Stimulated activated effector memory CD8-positive, alpha-beta T cell treated with anti-CD3 and anti-CD28 coated beads, Interleukin-12 subunit alpha, Interleukin-12 subunit beta, amount 100 ng/mL, for 72 hours (primary cell): ENCODE data around the gene PANX2.

Experiments
- ATAC-seq: fragments of 150-1000 bp; cut with Tn5 transposase; 2 replicates; pipeline ENCODE4 v1.10.0; 2021
- DNase-seq, 2 donors: peaks; one replicate each; pipeline ENCODE4 v3.0.0; 2021 to 2022; ENCODE audit warnings: low spot score in 2 of 2
- H3K27ac Mint-ChIP-seq: one replicate; pipeline ENCODE4 v1.8.0; 2022; ENCODE audit warnings: mild to moderate bottlenecking, mixed read lengths
- H3K36me3 Mint-ChIP-seq: one replicate; pipeline ENCODE4 v1.8.0; 2022; ENCODE audit warnings: mild to moderate bottlenecking, mixed read lengths
- H3K4me1 Mint-ChIP-seq: one replicate; pipeline ENCODE4 v1.8.0; 2022; ENCODE audit warnings: mixed read lengths
- H3K4me3 Mint-ChIP-seq: one replicate; pipeline ENCODE4 v1.8.0; 2022; ENCODE audit warnings: mild to moderate bottlenecking, mixed read lengths
- H3K9me3 Mint-ChIP-seq: one replicate; pipeline ENCODE4 v1.8.0; 2022; ENCODE audit warnings: mixed read lengths

The PANX2 gene

DNA sequence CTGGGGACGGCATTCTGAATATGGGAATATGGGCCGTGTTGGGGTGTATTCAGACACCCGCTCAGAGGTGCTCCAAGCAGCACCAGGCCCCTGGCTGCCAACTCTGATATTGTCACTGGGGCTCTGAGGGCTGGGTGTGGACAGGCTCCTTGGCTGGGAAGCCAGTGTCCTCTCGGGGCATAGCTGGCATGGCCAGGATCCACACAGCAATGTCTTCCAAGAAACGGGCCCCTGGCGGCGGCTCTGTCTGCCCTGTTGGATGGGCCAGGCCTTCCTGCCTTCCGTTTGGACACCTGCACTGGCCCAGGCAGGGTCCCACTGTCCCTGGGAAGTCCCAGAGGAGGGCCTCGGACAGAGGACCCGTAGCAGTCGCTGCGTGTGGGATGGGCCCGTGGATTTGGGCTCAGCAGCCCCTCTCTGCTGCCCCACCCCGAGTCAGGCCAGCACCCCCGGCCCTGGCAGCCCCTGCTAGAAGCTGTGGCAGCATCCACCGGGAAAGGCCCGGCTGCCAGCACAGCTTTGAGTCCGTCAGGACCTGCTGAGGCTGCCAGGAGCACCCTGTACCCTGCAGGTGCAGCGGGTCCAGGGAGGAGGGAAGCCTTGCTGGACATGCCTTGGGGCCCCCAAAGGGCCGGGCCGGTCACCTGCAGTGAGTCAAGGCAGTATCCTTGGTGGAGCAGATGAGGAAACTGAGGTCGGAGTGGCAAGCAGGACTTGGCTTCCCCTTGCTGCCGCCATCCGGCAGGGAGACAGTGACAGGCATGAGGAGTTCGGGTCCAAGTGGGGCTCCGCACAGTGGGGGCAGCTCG is 4.1 kb downstream of the PANX2 start:
- no peak for DNase-seq
- Mint-ChIP-seq H3K27ac (no peak overlapping the region), H3K4me3 (no peak overlapping the region), H3K36me3 (peaks cover 17% of the 10 kb centered on the region), H3K9me3 (no peaks in the 10 kb centered on the region), H3K4me1 (peaks cover 14% of the 10 kb centered on the region)
- ATAC-seq, result no peak

DNA sequence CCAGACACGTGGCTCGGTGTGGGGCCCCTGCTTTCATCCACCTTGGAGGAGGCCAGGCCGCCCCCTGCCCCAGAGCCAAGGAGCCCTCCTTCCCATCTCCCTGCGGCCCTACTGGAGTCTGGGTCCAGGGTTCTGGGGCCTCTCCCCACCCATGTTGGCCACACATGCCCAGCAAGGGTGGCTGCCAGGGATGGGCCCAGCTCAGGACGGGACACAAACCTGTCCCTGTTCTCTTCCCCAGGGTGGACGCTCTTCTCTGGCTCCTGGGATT is 4.6 kb downstream of the PANX2 start:
- peaks cover 17% of the 10 kb centered on the region for H3K36me3 Mint-ChIP-seq
- ATAC-seq, result no peak
- DNase-seq, result no peak
- H3K4me1 Mint-ChIP-seq, result peaks cover 19% of the 10 kb centered on the region
- no peaks in the 10 kb centered on the region for H3K9me3 Mint-ChIP-seq
- H3K4me3 Mint-ChIP-seq, result no peak overlapping the region
- no peak overlapping the region for H3K27ac Mint-ChIP-seq

DNA sequence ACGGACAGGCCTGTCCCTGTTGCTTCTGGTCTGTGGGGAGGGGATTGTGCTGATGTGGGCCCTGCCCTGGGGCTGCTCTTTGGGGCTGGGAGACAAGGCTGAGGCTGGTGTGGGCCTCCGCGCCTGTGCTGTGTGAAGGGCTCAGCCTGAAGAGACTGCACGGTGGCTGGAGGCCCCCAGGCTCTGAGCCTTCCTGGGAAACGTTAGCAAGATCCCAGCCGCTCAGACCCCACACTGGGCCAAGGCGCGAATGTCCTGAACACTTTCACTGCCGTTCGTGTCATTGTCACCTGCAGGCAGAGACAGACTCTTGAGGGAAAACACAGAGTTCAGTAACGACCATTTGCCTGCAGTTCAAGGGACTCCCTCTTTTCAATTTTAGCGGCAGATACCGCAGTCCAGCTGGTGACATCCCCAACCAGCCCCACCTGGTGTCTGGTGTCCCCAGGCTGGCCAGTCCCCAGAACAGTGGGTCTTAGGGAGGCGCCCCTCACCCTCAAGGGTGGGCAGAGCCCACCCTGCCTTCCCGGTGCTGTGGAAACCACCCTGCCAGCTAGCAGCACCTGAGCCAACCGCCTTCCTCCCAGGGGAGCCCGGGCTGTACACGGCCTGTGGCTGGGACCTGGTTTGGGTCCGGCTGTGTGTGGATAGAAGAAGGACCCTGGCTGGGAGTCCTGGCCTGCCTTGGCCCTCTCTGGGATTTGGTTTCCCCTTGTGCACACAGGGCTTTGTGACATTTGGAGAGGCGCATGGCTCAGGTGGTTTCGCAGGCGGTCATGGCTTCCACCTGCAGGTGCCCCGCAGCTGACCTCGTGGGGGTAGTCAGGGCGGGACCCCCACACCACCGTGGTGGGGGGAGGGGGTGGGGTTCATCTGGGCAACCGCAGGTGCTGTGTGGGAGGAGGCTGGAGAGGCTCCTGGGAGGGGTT is 5.7 kb downstream of the PANX2 start:
- H3K9me3 Mint-ChIP-seq, result no peaks in the 10 kb centered on the region

DNA sequence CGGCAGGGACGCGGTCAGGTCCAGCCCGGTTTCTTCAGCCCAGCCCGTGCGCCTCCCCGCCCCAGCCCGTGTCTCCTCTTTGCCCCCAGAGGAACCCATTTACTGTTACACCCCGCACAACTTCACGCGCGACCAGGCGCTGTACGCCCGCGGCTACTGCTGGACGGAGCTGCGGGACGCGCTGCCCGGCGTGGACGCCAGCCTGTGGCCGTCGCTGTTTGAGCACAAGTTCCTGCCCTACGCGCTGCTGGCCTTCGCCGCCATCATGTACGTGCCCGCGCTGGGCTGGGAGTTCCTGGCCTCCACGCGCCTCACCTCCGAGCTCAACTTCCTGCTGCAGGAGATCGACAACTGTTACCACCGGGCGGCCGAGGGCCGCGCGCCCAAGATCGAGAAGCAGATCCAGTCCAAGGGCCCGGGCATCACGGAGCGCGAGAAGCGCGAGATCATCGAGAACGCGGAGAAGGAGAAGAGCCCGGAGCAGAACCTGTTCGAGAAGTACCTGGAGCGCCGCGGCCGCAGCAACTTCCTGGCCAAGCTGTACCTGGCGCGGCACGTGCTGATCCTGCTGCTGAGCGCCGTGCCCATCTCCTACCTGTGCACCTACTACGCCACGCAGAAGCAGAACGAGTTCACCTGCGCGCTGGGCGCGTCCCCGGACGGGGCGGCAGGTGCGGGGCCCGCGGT is 6.5 kb downstream of the PANX2 start:
- DNase-seq (no peak), ATAC-seq (no peak)
- Mint-ChIP-seq H3K9me3 (no peaks in the 10 kb centered on the region), H3K27ac (no peak overlapping the region), H3K36me3 (peaks cover 7% of the 10 kb centered on the region), H3K4me1 (peaks cover 17% of the 10 kb centered on the region), H3K4me3 (no peak overlapping the region)

More for the DNA sequence above, 5.7 kb downstream of the PANX2 start:
- Mint-ChIP-seq H3K36me3 (peaks cover 13% of the 10 kb centered on the region), H3K4me3 (no peak overlapping the region), H3K27ac (peak overlapping the region; percentile 48), H3K4me1 (peaks cover 18% of the 10 kb centered on the region)
- DNase-seq, result no peak
- ATAC-seq, result no peak

DNA sequence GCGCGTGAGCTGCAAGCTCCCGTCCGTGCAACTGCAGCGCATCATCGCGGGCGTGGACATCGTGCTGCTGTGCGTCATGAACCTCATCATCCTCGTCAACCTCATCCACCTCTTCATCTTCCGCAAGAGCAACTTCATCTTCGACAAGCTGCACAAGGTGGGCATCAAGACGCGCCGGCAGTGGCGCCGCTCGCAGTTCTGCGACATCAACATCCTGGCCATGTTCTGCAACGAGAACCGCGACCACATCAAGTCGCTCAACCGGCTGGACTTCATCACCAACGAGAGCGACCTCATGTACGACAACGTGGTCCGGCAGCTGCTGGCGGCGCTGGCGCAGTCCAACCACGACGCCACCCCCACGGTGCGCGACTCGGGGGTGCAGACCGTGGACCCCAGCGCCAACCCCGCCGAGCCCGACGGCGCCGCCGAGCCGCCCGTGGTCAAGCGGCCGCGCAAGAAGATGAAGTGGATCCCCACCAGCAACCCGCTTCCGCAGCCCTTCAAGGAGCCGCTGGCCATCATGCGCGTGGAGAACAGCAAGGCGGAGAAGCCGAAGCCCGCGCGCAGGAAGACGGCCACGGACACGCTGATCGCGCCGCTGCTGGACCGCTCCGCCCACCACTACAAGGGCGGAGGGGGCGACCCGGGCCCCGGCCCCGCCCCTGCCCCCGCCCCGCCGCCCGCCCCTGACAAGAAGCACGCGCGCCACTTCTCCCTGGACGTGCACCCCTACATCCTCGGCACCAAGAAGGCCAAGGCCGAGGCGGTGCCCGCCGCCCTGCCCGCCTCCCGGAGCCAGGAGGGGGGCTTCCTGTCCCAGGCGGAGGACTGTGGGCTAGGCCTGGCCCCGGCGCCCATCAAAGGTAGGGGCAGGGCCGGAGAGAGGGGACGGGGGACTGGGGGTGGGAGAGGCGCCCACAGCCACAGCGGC is 7.3 kb downstream of the PANX2 start:
- Mint-ChIP-seq H3K27ac (no peak overlapping the region), H3K9me3 (no peaks in the 10 kb centered on the region)
- no peak for ATAC-seq

DNA sequence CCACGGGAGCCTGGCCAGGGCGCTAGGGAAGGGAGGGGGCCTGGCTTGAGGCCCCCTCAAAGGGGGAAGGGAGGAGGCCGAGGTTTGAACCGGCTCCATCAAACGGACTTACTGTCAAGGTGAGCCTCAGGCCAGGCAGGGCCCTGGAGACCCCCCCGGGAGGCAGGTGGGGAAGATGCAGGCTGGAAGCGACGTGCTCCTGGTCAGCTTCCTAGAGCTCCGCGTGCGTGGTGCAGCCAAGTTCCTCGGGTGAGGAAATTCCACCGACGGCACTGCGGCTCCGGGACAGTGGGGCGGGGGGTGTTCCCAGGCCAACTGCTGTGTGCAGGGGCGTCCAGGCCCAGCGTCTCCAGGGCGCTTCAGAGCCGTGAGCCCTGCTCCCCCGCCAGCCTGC is 7.9 kb downstream of the PANX2 start:
- Mint-ChIP-seq H3K36me3 (peaks cover 7% of the 10 kb centered on the region), H3K4me3 (no peak overlapping the region), H3K27ac (no peak overlapping the region), H3K4me1 (peaks cover 17% of the 10 kb centered on the region), H3K9me3 (no peaks in the 10 kb centered on the region)
- DNase-seq, result no peak
- ATAC-seq, result no peak

More for the DNA sequence above, 7.3 kb downstream of the PANX2 start:
- H3K4me1 Mint-ChIP-seq, result peaks cover 17% of the 10 kb centered on the region
- DNase-seq, result no peak
- no peak overlapping the region for H3K4me3 Mint-ChIP-seq
- peaks cover 7% of the 10 kb centered on the region for H3K36me3 Mint-ChIP-seq

DNA sequence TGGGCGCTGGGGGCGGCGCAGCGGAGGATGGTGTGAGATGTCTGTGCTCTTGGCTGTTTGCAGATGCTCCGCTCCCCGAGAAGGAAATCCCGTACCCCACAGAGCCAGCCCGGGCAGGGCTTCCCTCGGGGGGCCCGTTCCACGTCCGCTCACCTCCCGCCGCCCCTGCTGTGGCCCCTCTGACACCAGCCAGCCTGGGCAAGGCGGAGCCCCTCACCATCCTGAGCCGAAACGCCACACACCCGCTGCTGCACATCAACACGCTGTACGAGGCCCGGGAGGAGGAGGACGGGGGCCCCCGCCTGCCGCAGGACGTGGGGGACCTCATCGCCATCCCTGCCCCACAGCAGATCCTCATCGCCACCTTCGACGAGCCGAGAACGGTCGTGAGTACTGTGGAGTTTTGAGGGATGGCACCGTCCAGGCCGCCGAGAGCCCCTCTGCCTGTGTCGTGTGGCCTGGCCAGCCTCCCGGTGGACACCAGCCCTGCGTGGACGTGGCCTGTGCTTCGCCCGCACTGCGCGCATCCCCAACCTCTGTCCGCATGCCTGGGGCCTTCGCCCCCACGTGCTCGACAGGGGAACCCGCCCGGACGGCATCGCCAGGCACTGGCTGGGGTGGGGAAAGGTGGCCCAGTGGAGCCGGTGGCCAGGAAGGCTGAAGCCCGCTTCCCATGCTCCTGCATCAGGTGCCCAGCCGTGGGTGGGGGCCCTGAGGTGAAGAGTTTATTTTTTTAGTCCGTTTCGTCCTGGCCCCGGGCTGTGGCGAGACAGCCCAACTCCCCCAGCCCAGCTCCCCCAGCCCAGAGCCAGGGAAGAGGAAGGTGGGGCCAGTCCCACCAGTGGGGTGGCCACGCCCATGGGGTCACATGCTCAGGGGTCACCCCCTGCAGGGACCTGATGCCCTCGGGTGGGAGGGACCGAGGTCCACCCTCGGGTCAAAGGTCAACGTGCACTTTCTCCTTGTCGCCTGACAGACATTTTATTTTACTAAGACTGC is 8.6 kb downstream of the PANX2 start:
- Mint-ChIP-seq H3K4me3 (no peak overlapping the region), H3K27ac (no peak overlapping the region), H3K9me3 (no peaks in the 10 kb centered on the region), H3K4me1 (peaks cover 22% of the 10 kb centered on the region), H3K36me3 (peaks cover 7% of the 10 kb centered on the region)
- ATAC-seq, result no peak
- DNase-seq, result no peak

DNA sequence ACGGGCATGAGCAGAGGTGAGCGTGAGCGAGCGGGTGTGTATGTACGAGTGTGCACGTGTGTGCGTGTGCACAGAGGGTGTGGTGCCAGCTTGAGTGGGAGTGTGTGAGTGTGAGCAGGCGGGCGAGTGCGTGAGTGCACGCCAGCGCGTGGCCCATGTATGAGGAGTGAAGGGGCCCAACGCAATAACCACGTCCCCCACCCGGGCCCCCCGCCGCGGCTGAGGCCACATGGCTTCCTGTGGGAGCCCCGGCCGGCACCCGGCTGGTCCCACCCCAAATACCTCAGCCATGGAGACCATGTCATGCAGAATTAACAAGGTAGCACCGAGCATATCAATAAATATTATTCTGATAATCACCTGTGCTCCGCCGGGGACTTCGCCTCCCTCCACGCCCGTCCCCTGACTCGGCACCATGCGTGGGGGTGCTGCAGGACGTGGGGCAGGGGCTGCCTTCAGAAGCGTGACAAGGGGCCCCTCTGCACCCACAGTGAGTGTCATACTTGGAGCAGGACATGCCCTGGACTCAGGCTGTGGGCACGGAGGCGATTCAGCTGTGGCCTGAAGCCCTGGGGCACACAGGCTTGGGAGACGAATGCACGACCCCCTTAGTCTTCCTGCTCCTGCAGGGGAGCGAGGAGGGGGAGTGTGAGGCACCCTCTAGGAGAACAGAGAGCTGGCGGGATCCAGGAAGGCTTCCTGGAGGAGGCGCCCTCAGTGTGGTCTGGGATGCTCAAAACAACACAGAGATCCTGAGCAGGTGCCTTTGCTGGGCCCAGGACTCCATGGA is 9.6 kb downstream of the PANX2 start:
- DNase-seq (no peak), ATAC-seq (no peak)
- peaks cover 7% of the 10 kb centered on the region for H3K36me3 Mint-ChIP-seq
- H3K4me1 Mint-ChIP-seq, result peaks cover 27% of the 10 kb centered on the region
- no peak overlapping the region for H3K27ac Mint-ChIP-seq
- H3K9me3 Mint-ChIP-seq, result no peaks in the 10 kb centered on the region
- no peak overlapping the region for H3K4me3 Mint-ChIP-seq

DNA sequence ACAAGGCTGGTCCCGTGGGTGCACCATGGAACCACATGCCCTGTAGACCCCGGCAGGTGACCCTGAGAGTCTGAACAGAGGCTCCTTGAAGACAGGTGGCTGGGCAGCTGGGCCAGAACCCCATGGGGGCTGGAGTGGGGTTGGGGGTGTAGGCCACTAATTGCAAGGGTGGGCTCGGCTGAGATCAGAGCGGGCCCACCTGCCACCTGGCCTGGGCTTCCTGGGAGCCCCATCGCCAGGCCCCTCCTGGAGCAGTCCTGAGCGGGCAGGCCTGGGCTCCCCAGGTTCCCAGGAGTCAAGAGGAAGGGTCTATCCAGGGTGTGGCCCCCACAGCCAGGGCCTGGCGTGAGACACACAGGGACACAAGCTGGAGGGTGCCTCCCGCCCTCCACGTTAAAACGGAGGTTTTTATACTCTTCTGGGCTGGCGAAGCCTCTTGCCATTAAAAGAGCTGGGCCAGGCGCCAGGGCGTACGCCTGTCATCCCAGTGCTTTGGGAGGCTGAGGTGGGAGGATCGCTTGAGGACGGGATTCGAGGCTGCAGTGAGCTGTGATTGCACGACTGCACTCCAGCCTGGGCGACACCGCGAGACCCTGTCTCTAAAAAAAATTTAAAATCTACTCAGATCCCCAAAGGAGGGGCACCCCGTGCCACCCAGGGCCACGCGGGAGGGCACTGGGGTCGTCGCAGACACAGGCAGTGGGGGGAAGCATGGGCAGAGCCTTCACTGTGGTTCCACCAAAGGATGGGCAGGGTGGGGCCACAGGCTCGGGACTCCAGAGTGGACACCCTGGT is 10.4 kb downstream of the PANX2 start:
- Mint-ChIP-seq H3K9me3 (no peaks in the 10 kb centered on the region), H3K4me3 (no peak overlapping the region), H3K36me3 (peaks cover 7% of the 10 kb centered on the region), H3K27ac (no peak overlapping the region), H3K4me1 (peaks cover 27% of the 10 kb centered on the region)
- no peak for DNase-seq
- no peak for ATAC-seq

DNA sequence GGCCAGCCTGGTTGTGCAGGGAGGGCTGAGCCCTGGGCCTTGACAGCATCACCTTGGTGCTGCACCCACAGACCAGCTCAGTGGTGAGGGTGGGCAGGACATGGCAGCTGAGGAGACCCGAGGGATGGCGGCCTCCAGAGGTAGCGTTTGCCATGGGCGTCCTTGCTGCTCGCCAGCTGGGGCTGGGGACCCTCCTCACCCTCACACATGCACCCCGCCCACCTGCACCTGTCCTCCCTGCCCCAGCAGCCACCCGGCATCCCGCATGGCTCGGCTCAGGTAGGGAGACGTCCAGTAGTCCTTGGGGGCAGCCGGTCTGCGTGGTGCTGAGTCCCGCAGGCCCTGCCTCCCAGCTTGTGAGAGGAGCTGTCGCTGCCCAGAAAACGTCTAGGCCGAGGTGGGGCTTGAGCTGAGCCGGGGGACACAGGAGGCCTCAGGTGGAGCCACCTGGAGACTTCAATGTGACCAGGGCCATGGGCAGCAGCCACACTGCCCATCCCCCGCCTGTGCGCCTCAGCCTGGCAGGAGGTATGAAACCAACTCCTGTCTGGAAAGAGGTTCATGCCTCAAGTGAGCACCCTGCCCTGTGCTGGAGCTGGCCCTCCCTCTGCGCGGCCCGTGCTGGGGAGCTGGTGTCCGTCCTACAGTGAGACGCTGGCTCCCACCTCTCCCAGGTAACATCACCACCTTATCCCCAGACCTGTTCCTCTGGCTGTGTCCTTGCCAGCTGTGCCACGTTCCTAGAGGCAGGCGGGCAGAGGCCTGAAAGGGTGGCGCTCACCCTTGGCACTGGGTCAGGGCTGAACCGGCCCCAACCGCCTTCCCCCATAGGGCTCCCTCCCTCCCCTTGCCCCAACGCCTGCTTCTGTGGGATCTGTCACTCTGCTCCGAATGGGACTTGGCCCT is 11.9 kb downstream of the PANX2 start:
- no peak for DNase-seq
- no peak for ATAC-seq
- no peak overlapping the region for H3K27ac Mint-ChIP-seq
- H3K4me3 Mint-ChIP-seq, result no peak overlapping the region
- peaks cover 11% of the 10 kb centered on the region for H3K36me3 Mint-ChIP-seq
- peaks cover 29% of the 10 kb centered on the region for H3K4me1 Mint-ChIP-seq
- no peaks in the 10 kb centered on the region for H3K9me3 Mint-ChIP-seq

DNA sequence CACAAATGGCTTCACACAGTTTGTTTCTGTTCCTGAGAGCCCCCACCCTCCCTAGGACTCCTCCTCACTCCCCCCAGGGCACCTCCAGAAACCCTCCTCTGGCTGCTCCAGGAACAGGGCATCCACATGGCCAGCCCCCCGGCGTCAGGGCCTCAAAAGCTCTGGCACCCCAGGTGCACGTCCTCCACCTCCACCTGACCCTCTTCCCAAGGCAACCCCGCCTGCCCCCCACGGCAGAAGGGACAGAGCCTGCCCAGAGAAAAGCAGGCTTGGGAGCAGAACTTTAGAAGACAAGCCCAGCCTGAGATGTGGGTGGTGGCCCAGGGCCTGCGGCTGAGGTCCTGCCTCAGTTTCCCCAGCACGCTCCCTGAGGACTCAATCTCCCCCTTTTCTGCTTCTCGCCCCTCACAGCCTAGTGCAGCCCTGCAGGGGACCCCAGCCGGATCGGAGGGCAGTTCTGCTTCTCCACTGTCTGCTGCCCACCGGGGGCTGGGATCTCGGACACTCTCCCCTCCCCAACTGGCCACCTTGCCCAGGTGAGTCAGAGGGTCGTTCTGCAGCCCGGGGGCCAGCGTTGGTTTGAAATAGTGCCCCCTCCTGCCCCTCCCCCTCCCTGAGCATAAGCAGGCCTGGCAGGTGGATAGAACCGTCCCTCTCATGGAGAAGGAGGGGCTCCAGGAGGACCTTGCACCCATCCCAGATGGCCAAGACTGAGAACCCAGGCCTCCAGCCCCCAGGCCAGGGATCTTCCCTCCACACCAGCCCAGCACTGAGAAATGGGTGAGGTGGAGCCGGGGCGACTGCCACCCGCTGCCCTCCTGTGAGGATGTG is 12.8 kb downstream of the PANX2 start:
- no peaks in the 10 kb centered on the region for H3K9me3 Mint-ChIP-seq
- peak overlapping the region; percentile 84 for H3K27ac Mint-ChIP-seq
- peaks cover 30% of the 10 kb centered on the region for H3K4me1 Mint-ChIP-seq
- ATAC-seq (no peak), DNase-seq (no peak)
- peak overlapping the region; percentile 90 for H3K4me3 Mint-ChIP-seq
- H3K36me3 Mint-ChIP-seq, result peaks cover 17% of the 10 kb centered on the region
